ENCODE results near the gene PHACTR2. TPM values are rescaled to one million over a fixed set of nuclear protein-coding genes. Genes with fewer than 3 reads are reported as not detected.
"Not testable (repeated sequence)": the region's sequence is repeated elsewhere in the genome, so short reads cannot be mapped to it uniquely, and the experiment has no call there.

The PHACTR2 gene
- total RNA-seq, 1 experiment from 2014 or later, result 98.1 TPM

GRCh38 chr6:143874503-143874902 is 196.7 kb downstream of the PHACTR2 start:
- in situ Hi-C loops (cut with HindIII; ENCODE audit: low sequenced_read_pairs); DNase-seq (ENCODE audit: low spot score): not testable (repeated sequence)

GRCh38 chr6:143877584-143878271 is 200.0 kb downstream of the PHACTR2 start:
- no peak for DNase-seq (ENCODE audit: low spot score)
- in situ Hi-C loops (cut with HindIII; ENCODE audit: low sequenced_read_pairs), result no loop called here

GRCh38 chr6:143878272-143878760 is 200.6 kb downstream of the PHACTR2 start:
- in situ Hi-C loops (cut with HindIII; ENCODE audit: low sequenced_read_pairs), result no loop called here
- no peak for DNase-seq (ENCODE audit: low spot score)

GRCh38 chr6:143880412-143880811 is 202.6 kb downstream of the PHACTR2 start:
- in situ Hi-C loops (cut with HindIII; ENCODE audit: low sequenced_read_pairs), result no loop called here
- DNase-seq (ENCODE audit: low spot score), result no peak

Other genes starting within 250 kb of the PHACTR2 start
- 2.2 and 5.3 TPM in 2 replicates for gene ADAT2, start 227.3 kb upstream of the PHACTR2 start, total RNA-seq (2014; rRNA removed; shearing (Covaris generic))
- gene PEX3, start 227.2 kb upstream of the PHACTR2 start, total RNA-seq (2014; rRNA removed; shearing (Covaris generic)), result 11.0 and 13.4 TPM in 2 replicates
- 54.2 and 54.7 TPM in 2 replicates for gene FUCA2, start 166.2 kb upstream of the PHACTR2 start, total RNA-seq (2014; rRNA removed; shearing (Covaris generic))
- 33.8 and 37.0 TPM in 2 replicates for gene LTV1, start 165.4 kb downstream of the PHACTR2 start, total RNA-seq (2014; rRNA removed; shearing (Covaris generic))
- gene ZC2HC1B, start 186.5 kb downstream of the PHACTR2 start, total RNA-seq (2014; rRNA removed; shearing (Covaris generic)), result not detected in 2 replicates

Data from G401 (cell line).